Fibroblast of the aortic adventitia (primary cell): ENCODE data around the gene FAM167B. TPM values are rescaled to one million over a fixed set of nuclear protein-coding genes. Genes with fewer than 3 reads are reported as not detected.

Source experiments
- DNase-seq: peaks from one replicate; pipeline ENCODE4 v3.0.0-alpha.2; 2010; ENCODE audit warnings: low read depth
- H3K4me3 ChIP-seq: 2 replicates; pipeline ENCODE4 v1.5.1; 2011; ENCODE audit warnings: low read depth, mild to moderate bottlenecking, control low read depth, low read length, moderate library complexity
- total RNA-seq: library from RNA; depleted of rRNA; stranded (reverse); fragments of >200 nt; gene quantifications from 2 replicates; pipeline ENCODE4 v1.2.3, GENCODE V29; 2012; ENCODE audit warnings: low replicate concordance
- TF ChIP-seq, protein P1 (sequence below): IDR thresholded peaks from 2 replicates; pipeline ENCODE4 v1.5.1; 2011; ENCODE audit warnings: mild to moderate bottlenecking, low read length, control low read depth, inconsistent platforms; ENCODE audit not compliant: insufficient read depth

Gene FAM167B
- total RNA-seq, 1 donor, result 1.4 TPM

DNA sequence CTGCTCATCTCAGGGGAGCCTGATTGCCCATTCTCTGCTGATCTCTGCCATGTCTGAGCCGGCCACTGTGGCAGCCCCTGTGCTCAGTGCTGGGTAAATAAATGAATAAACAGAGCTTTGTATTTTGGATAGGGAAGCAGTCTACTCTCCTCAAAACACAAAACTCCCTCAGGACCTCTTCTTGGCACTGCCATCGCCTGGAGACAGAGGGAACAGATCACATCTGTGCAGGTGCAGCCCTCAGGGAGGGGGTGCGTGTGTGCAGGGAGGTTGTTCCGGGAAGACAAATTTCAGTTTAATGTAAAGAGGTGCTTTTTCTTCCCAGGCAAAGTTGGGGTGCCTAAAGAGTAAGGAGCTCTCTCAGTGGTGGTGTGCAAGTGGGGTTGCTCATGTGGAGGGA, 7.7 kb upstream of the FAM167B start:
- TF ChIP-seq, protein P1, sequence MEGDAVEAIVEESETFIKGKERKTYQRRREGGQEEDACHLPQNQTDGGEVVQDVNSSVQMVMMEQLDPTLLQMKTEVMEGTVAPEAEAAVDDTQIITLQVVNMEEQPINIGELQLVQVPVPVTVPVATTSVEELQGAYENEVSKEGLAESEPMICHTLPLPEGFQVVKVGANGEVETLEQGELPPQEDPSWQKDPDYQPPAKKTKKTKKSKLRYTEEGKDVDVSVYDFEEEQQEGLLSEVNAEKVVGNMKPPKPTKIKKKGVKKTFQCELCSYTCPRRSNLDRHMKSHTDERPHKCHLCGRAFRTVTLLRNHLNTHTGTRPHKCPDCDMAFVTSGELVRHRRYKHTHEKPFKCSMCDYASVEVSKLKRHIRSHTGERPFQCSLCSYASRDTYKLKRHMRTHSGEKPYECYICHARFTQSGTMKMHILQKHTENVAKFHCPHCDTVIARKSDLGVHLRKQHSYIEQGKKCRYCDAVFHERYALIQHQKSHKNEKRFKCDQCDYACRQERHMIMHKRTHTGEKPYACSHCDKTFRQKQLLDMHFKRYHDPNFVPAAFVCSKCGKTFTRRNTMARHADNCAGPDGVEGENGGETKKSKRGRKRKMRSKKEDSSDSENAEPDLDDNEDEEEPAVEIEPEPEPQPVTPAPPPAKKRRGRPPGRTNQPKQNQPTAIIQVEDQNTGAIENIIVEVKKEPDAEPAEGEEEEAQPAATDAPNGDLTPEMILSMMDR, result no peak
- H3K4me3 ChIP-seq, result no peak overlapping the region
- DNase-seq, result no peak

DNA sequence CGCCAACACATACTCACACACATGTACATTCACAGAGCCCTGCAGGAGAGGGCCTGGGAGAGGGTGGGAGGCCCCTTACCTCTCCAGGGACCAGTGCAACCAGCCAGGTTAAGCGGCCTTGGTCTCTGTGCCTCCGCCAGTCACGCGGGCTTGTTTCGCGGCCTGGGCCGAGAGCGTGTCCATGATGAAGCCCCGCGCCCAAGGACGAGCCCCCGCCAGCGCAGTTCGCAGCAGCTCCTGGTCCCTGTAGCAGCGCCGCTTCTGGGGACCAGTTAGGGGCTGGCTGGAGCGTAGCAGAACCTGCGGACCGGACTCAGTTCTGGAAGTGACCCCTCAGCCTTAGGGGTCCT, 7.3 kb upstream of the FAM167B start:
- no peak for DNase-seq
- peak overlapping the region; percentile 85 for H3K4me3 ChIP-seq
- TF ChIP-seq, protein P1, result no peak

GRCh38 chr1:32240140-32240951, 6.7 kb upstream of the FAM167B start:
- peak overlapping the region; percentile 85 for H3K4me3 ChIP-seq
- TF ChIP-seq, protein P1, result peak; percentile 31
- DNase-seq, result peak; percentile 51

DNA sequence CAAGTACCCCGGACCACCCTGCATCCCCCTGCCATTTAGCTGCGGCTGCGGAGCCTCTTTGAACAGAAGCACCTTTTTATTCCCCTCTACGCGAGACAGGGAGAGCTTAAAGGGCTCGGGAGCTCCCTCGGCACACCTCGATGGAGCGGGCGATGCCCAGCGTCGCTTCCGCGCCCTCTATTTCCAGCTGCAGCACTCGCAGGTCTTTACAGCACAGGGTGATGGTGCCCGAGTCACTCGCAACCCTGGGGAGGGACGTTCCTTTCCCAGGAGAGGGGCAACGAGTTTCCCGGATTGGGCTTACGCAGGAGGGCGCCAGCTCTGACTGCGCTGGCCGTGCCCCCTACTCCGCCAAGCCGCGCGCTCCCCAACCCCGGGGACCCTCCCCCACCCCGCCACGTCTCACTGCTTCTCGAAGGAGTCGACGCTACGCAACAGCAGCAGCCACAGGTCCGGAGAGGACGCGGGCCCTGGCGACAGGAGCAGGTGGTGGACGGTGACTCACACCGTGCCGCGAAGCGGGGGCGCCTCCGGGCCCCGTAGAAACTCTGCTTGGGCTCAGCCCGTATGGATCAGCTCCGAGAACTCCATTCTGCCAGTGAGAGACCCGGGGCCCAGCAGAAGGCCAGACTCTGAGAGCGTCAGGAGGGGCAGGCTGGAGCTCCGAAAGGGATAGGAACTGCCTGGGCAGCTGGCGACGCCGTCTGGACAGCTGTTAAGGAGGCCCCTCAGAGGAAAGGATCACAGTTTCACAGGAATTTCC, 5.8 kb upstream of the FAM167B start:
- peak overlapping the region; percentile 85 for H3K4me3 ChIP-seq
- TF ChIP-seq, protein P1, result peak; percentile 16
- DNase-seq, result peak; percentile 68

DNA sequence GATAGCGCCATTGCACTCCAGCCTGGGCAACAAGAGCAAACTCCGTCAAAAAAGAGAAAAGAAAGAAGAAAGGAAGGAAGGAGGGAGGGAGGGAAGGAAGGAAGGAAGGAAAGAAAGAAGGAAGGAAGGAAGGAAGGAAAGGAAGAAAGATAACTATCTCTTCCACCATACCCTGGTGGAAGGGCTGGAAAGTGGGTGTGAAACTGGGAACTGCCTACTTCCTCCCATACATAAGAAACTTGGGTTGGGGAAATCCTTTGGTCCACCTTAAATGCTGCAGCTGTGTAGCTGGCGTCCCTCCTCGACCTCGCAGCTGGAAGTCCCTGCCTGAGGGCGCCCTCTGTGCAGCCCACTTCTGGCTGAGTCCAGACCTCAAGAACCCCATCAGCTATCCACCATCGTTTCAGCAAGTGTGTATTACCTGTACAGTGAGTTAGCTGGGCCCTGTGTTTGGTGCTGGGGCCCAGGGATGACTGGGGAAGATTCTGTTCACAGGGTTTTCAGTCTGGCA, 4.6 kb upstream of the FAM167B start:
- H3K4me3 ChIP-seq, result peak overlapping the region; percentile 56
- DNase-seq, result peak; percentile 58
- TF ChIP-seq, protein P1, result no peak

DNA sequence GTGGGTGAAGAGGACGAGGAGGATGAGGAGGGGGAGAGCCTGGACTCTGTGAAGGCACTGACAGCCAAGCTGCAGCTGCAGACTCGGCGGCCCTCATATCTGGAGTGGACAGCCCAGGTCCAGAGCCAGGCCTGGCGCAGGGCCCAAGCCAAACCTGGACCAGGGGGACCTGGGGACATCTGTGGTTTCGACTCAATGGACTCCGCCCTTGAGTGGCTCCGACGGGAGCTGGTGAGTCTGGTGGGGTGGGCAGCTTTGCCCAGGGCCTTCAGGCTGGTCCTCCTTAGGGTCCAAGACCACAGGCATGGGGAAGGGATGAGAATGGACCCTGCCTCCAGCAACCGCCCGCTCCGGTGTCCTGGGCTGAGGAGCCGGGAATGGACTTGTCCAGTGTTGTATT, 430 bp downstream of the FAM167B start:
- TF ChIP-seq, protein P1, result no peak
- DNase-seq, result no peak
- H3K4me3 ChIP-seq, result no peak overlapping the region
